H9 (cell line): Measurements from ENCODE around the gene CXCR4. TPM values are rescaled to one million over a fixed set of nuclear protein-coding genes. Genes with fewer than 3 reads are reported as not detected.

Experiments
- DNase-seq: peaks from one replicate; pipeline ENCODE4 v3.0.0-alpha.2; 2017
- H2AFZ ChIP-seq: one replicate; pipeline ENCODE4 v1.6.1; 2013; ENCODE audit warnings: mild to moderate bottlenecking, low read length, control low read depth, moderate library complexity
- H2AK5ac ChIP-seq: 2 replicates; pipeline ENCODE4 v1.6.1; 2013; ENCODE audit warnings: low read length, control low read depth, mixed read lengths; ENCODE audit not compliant: insufficient read length
- H2BK120ac ChIP-seq: one replicate; pipeline ENCODE4 v1.6.1; 2013; ENCODE audit warnings: low read depth, mild to moderate bottlenecking, low read length, control low read depth, inconsistent platforms; ENCODE audit not compliant: poor library complexity, severe bottlenecking
- H2BK12ac ChIP-seq: 2 replicates; pipeline ENCODE4 v1.6.1; 2013; ENCODE audit warnings: low read length, control low read depth, mixed read lengths, low read depth; ENCODE audit not compliant: insufficient read length
- H2BK15ac ChIP-seq: 2 replicates; pipeline ENCODE4 v1.6.1; 2013; ENCODE audit warnings: low read depth, low read length, control low read depth
- H2BK20ac ChIP-seq: one replicate; pipeline ENCODE4 v1.6.1; 2013; ENCODE audit warnings: low read depth, mild to moderate bottlenecking, low read length, control low read depth, inconsistent platforms; ENCODE audit not compliant: poor library complexity, severe bottlenecking
- H2BK5ac ChIP-seq: 2 replicates; pipeline ENCODE4 v1.6.1; 2013; ENCODE audit warnings: low read length, control low read depth, mixed read lengths; ENCODE audit not compliant: insufficient read length
- H3K14ac ChIP-seq: 2 replicates; pipeline ENCODE4 v1.6.1; 2013; ENCODE audit warnings: low read length, control low read depth; ENCODE audit not compliant: insufficient read depth
- H3K18ac ChIP-seq: 2 replicates; pipeline ENCODE4 v1.6.1; 2013; ENCODE audit warnings: low read depth, mild to moderate bottlenecking, mixed read lengths, low read length, control low read depth; ENCODE audit not compliant: insufficient read length
- H3K23ac ChIP-seq: 2 replicates; pipeline ENCODE4 v1.6.1; 2013; ENCODE audit warnings: low read length, control low read depth, mixed read lengths, low read depth; ENCODE audit not compliant: insufficient read length
- H3K23me2 ChIP-seq: 2 replicates; pipeline ENCODE4 v1.6.1; 2013; ENCODE audit warnings: low read depth, mild to moderate bottlenecking, mixed read lengths, low read length, control low read depth; ENCODE audit not compliant: insufficient read length, poor library complexity, severe bottlenecking
- H3K27ac ChIP-seq: 2 replicates; pipeline ENCODE4 v1.5.1; 2013; ENCODE audit warnings: low read length, control low read depth, mixed read lengths, low read depth; ENCODE audit not compliant: insufficient read length
- H3K27me3 ChIP-seq: 2 replicates; pipeline ENCODE4 v1.6.1; 2013; ENCODE audit warnings: low read length, control low read depth, inconsistent platforms; ENCODE audit not compliant: insufficient read depth
- H3K4ac ChIP-seq: 2 replicates; pipeline ENCODE4 v1.6.1; 2013; ENCODE audit warnings: low read depth, mild to moderate bottlenecking, control low read depth, inconsistent platforms, low read length, moderate library complexity
- H3K4me1 ChIP-seq: 2 replicates; pipeline ENCODE4 v1.6.1; 2013; ENCODE audit warnings: low read length, control low read depth, inconsistent platforms; ENCODE audit not compliant: insufficient read depth
- H3K4me2 ChIP-seq: 2 replicates; pipeline ENCODE4 v1.6.1; 2013; ENCODE audit warnings: low read length, control low read depth, mixed read lengths; ENCODE audit not compliant: insufficient read length, insufficient read depth
- H3K56ac ChIP-seq: 2 replicates; pipeline ENCODE4 v1.6.1; 2013; ENCODE audit warnings: low read depth, mild to moderate bottlenecking, mixed read lengths, low read length, control low read depth; ENCODE audit not compliant: insufficient read length
- H3K79me1 ChIP-seq: 2 replicates; pipeline ENCODE4 v1.6.1; 2013; ENCODE audit warnings: low read depth, mild to moderate bottlenecking, moderate library complexity, low read length, control low read depth, inconsistent platforms; ENCODE audit not compliant: insufficient read depth, poor library complexity, severe bottlenecking
- H3K79me2 ChIP-seq: 2 replicates; pipeline ENCODE4 v1.6.1; 2013; ENCODE audit warnings: low read length, control low read depth, inconsistent platforms; ENCODE audit not compliant: insufficient read depth
- H3K9ac ChIP-seq: 2 replicates; pipeline ENCODE4 v1.6.1; 2013; ENCODE audit warnings: low read length, control low read depth, mixed read lengths; ENCODE audit not compliant: insufficient read length; ENCODE audit errors: extremely low read depth
- H3K9me3 ChIP-seq: one replicate; pipeline ENCODE4 v1.6.1; 2013; ENCODE audit warnings: low read depth, low read length, inconsistent platforms; ENCODE audit not compliant: control insufficient read depth
- H3T11ph ChIP-seq: one replicate; pipeline ENCODE4 v1.6.1; 2013; ENCODE audit warnings: mild to moderate bottlenecking, low read length, control low read depth, inconsistent platforms
- H4K20me1 ChIP-seq: one replicate; pipeline ENCODE4 v1.6.1; 2013; ENCODE audit not compliant: control insufficient read depth, insufficient read length, insufficient read depth
- H4K5ac ChIP-seq: 2 replicates; pipeline ENCODE4 v1.6.1; 2013; ENCODE audit warnings: low read depth, mild to moderate bottlenecking, mixed read lengths, low read length, control low read depth; ENCODE audit not compliant: insufficient read length
- H4K8ac ChIP-seq: replicated peaks from 2 replicates; pipeline ENCODE4 v1.6.1; 2013; ENCODE audit warnings: low read length, control low read depth, mixed read lengths, low read depth; ENCODE audit not compliant: insufficient read length
- H4K91ac ChIP-seq: 2 replicates; pipeline ENCODE4 v1.6.1; 2013; ENCODE audit warnings: low read depth, mild to moderate bottlenecking, moderate library complexity, mixed read lengths, low read length, control low read depth; ENCODE audit not compliant: insufficient read length
- H3K27ac Mint-ChIP-seq, 3 experiments: 2 replicates in 2 of 3; 3 replicates in 1 of 3; pipeline ENCODE4 v1.8.0; 2020 to 2021; ENCODE audit warnings: mixed read lengths in 3 of 3, mild to moderate bottlenecking in 1 of 3, moderate library complexity in 1 of 3
- H3K27me3 Mint-ChIP-seq: 2 replicates; pipeline ENCODE4 v1.8.0; 2021; ENCODE audit warnings: low read depth, mild to moderate bottlenecking, moderate library complexity, mixed read lengths
- H3K36me3 Mint-ChIP-seq, 3 experiments: 2 replicates in 2 of 3; 3 replicates in 1 of 3; pipeline ENCODE4 v1.8.0; 2020 to 2021; ENCODE audit warnings: low read depth in 3 of 3, mixed read lengths in 3 of 3; ENCODE audit not compliant: insufficient read depth in 1 of 3
- H3K4me1 Mint-ChIP-seq, 2 experiments: 2 replicates each; pipeline ENCODE4 v1.8.0; 2020; ENCODE audit warnings: mixed read lengths in 2 of 2
- H3K4me3 Mint-ChIP-seq, 2 experiments: 2 replicates in 1 of 2; 3 replicates in 1 of 2; pipeline ENCODE4 v1.8.0; 2020 to 2021; ENCODE audit warnings: mild to moderate bottlenecking in 2 of 2, mixed read lengths in 2 of 2, moderate library complexity in 1 of 2
- H3K9me3 Mint-ChIP-seq, 2 experiments: 2 replicates in 1 of 2; 3 replicates in 1 of 2; pipeline ENCODE4 v1.8.0; 2020; ENCODE audit warnings: mild to moderate bottlenecking in 2 of 2, mixed read lengths in 2 of 2, moderate library complexity in 1 of 2
- CTCF ChIP-seq: fragments of 200-600 bp; sonication (generic); conservative IDR thresholded peaks from 3 replicates; pipeline ENCODE4 v1.8.0; 2021; ENCODE audit warnings: antibody characterized with exemption, mild to moderate bottlenecking
- WGBS: extraction: QIAGEN DNeasy Blood & Tissue Kit; methylation state at CpG from one replicate; pipeline ENCODE4 v1.1.7; 2013; ENCODE audit warnings: missing lambda C conversion rate, low lambda C conversion rate, mixed read lengths; ENCODE audit not compliant: insufficient read length; ENCODE audit errors: extremely low coverage; 5-methylcytosine and 5-hydroxymethylcytosine counted together
- total RNA-seq: library from RNA; stranded (reverse); gene quantifications from 2 replicates; pipeline ENCODE4 v1.2.1, GENCODE V29; 2021

The CXCR4 gene
- total RNA-seq, 1 experiment from 2014 or later = 1.0 TPM

GRCh38 chr2:136136931-136137330 is 19.0 kb upstream of the CXCR4 start:
- no peaks in the 10 kb centered on the region for H4K20me1 ChIP-seq
- no peak overlapping the region for H2BK20ac ChIP-seq
- no peak overlapping the region for H3K27ac Mint-ChIP-seq
- H3K18ac ChIP-seq = no peak overlapping the region
- DNase-seq = no peak
- H4K8ac ChIP-seq = no peak overlapping the region
- no peaks in the 10 kb centered on the region for H3K23me2 ChIP-seq
- no peaks in the 10 kb centered on the region for H3K9me3 Mint-ChIP-seq
- H2BK120ac ChIP-seq = no peak overlapping the region
- H3K27me3 ChIP-seq = no peaks in the 10 kb centered on the region
- no peaks in the 10 kb centered on the region for H3K9me3 ChIP-seq
- H3K23ac ChIP-seq = no peak overlapping the region
- H3K4me1 ChIP-seq = no peaks in the 10 kb centered on the region
- no peak overlapping the region for H2BK5ac ChIP-seq
- no peak overlapping the region for H3K14ac ChIP-seq
- no peaks in the 10 kb centered on the region for H3K36me3 Mint-ChIP-seq
- H3K79me1 ChIP-seq = no peaks in the 10 kb centered on the region
- WGBS = no CpG with 5 or more reads among the region's 1 CpG
- H2BK15ac ChIP-seq = no peak overlapping the region
- H2AK5ac ChIP-seq = no peak overlapping the region
- no peaks in the 10 kb centered on the region for H3K79me2 ChIP-seq
- H3K27me3 Mint-ChIP-seq = peaks cover 11% of the 10 kb centered on the region
- H3K9ac ChIP-seq = no peak overlapping the region
- no peak overlapping the region for H2BK12ac ChIP-seq
- no peak overlapping the region for H3K4ac ChIP-seq
- no peak overlapping the region for H3K56ac ChIP-seq
- H3K27ac ChIP-seq = no peak overlapping the region
- TF ChIP-seq CTCF = no peak
- no peak overlapping the region for H3K4me2 ChIP-seq
- H2AFZ ChIP-seq = no peak overlapping the region
- no peak overlapping the region for H4K91ac ChIP-seq
- no peak overlapping the region for H3T11ph ChIP-seq
- no peak overlapping the region for H3K4me3 Mint-ChIP-seq
- peaks cover 6 to 17% of the 10 kb centered on the region in 2 experiments for H3K4me1 Mint-ChIP-seq
- no peak overlapping the region for H4K5ac ChIP-seq
